IMR-90 (cell line): Measurements from ENCODE around the gene CERK. TPM values are rescaled to one million over a fixed set of nuclear protein-coding genes. Genes with fewer than 3 reads are reported as not detected.

Experiments used
- ATAC-seq: fragments of 200-7000 bp; cut with Tn5 transposase; 2 replicates; pipeline ENCODE4 v1.9.1; 2020; ENCODE audit warnings: low read depth, mild to moderate bottlenecking, moderate library complexity
- BruUV-seq: library from RNA; stranded (reverse); fragments of 400-500 nt; replicated peaks from 2 replicates; lab custom pipeline; 2021; lab: Mats Ljungman, UMichigan
- CTCF ChIA-PET: fragments of 300-600 bp; formaldehyde crosslinking; extraction: SDS; loops from one replicate; lab custom pipeline; 2021; ENCODE audit warnings: antibody characterized with exemption; lab: Yijun Ruan, JAX
- POLR2A ChIA-PET: fragments of 300-600 bp; sonication (Branson Sonifier 250); formaldehyde crosslinking; loops from one replicate; lab custom pipeline; 2022; ENCODE audit warnings: antibody characterized with exemption; ENCODE audit not compliant: unreplicated experiment; lab: Charles Lee
- DNase-seq: peaks from one replicate; pipeline ENCODE4 v3.0.0; 2013
- H2AFZ ChIP-seq: replicated peaks from 2 replicates; pipeline ENCODE3; 2013; ENCODE audit warnings: low read length, mild to moderate bottlenecking; ENCODE audit not compliant: poor library complexity
- H2AK5ac ChIP-seq: 2 replicates; pipeline ENCODE4 v1.6.1; 2013; ENCODE audit warnings: low read depth, low read length, inconsistent platforms
- H2AK9ac ChIP-seq: replicated peaks from 2 replicates; pipeline ENCODE3; 2013; ENCODE audit warnings: mild to moderate bottlenecking, low read depth, low read length, moderate library complexity; ENCODE audit not compliant: poor library complexity
- H2BK120ac ChIP-seq: 2 replicates; pipeline ENCODE4 v1.6.1; 2013; ENCODE audit warnings: low read depth, low read length, inconsistent platforms
- H2BK15ac ChIP-seq: 3 replicates; pipeline ENCODE4 v1.6.1; 2013; ENCODE audit warnings: low read depth, low read length, inconsistent platforms
- H2BK20ac ChIP-seq: 2 replicates; pipeline ENCODE4 v1.6.1; 2013; ENCODE audit warnings: low read depth, mild to moderate bottlenecking, inconsistent platforms, low read length, moderate library complexity
- H2BK5ac ChIP-seq: 2 replicates; pipeline ENCODE4 v1.6.1; 2013; ENCODE audit warnings: mild to moderate bottlenecking, low read depth, low read length, inconsistent platforms; ENCODE audit not compliant: poor library complexity, severe bottlenecking
- H3K14ac ChIP-seq: replicated peaks from 2 replicates; pipeline ENCODE4 v1.6.1; 2013; ENCODE audit warnings: low read depth, low read length, inconsistent platforms
- H3K18ac ChIP-seq: 2 replicates; pipeline ENCODE4 v1.6.1; 2013; ENCODE audit warnings: low read depth, low read length, control low read depth
- H3K23ac ChIP-seq: 2 replicates; pipeline ENCODE4 v1.6.1; 2013; ENCODE audit warnings: low read depth, low read length, inconsistent platforms
- H3K27ac ChIP-seq: 2 replicates; pipeline ENCODE4 v1.5.1; 2013; ENCODE audit warnings: mild to moderate bottlenecking, control low read depth, low read length; ENCODE audit not compliant: insufficient read depth
- H3K27me3 ChIP-seq: 2 replicates; pipeline ENCODE4 v1.6.1; 2013; ENCODE audit warnings: low read length; ENCODE audit not compliant: control insufficient read depth, insufficient read depth
- H3K36me3 ChIP-seq: 2 replicates; pipeline ENCODE4 v1.6.1; 2013; ENCODE audit warnings: low read length, mixed read lengths; ENCODE audit not compliant: control insufficient read depth, insufficient read depth
- H3K4ac ChIP-seq: 2 replicates; pipeline ENCODE4 v1.6.1; 2013; ENCODE audit warnings: low read depth, low read length, inconsistent platforms
- H3K4me1 ChIP-seq: 2 replicates; pipeline ENCODE4 v1.6.1; 2013; ENCODE audit warnings: low read length, mixed read lengths; ENCODE audit not compliant: control insufficient read depth, insufficient read depth
- H3K4me2 ChIP-seq: 2 replicates; pipeline ENCODE4 v1.6.1; 2013; ENCODE audit warnings: low read depth, mild to moderate bottlenecking, control low read depth, low read length, moderate library complexity
- H3K4me3 ChIP-seq: 2 replicates; pipeline ENCODE4 v1.5.1; 2013; ENCODE audit warnings: low read depth, mild to moderate bottlenecking, control low read depth, low read length, moderate library complexity; ENCODE audit not compliant: insufficient read depth
- H3K56ac ChIP-seq: 2 replicates; pipeline ENCODE4 v1.6.1; 2013; ENCODE audit warnings: low read length, inconsistent platforms; ENCODE audit not compliant: insufficient read depth; ENCODE audit errors: extremely low read depth
- H3K79me1 ChIP-seq, 2 experiments: 2 replicates each; pipeline ENCODE4 v1.6.1; 2013; ENCODE audit warnings: low read length in 2 of 2, inconsistent platforms in 1 of 2, low read depth in 1 of 2
- H3K9ac ChIP-seq: 2 replicates; pipeline ENCODE4 v1.6.1; 2013; ENCODE audit warnings: low read depth, low read length, control low read depth
- H3K9me1 ChIP-seq: 2 replicates; pipeline ENCODE4 v1.6.1; 2013; ENCODE audit warnings: low read length, inconsistent platforms; ENCODE audit not compliant: insufficient read depth
- H3K9me3 ChIP-seq: 2 replicates; pipeline ENCODE4 v1.6.1; 2013; ENCODE audit warnings: low read length; ENCODE audit not compliant: control insufficient read depth, insufficient read depth
- H4K20me1 ChIP-seq: 2 replicates; pipeline ENCODE4 v1.6.1; 2013; ENCODE audit warnings: low read length, inconsistent platforms; ENCODE audit not compliant: insufficient read depth
- H4K5ac ChIP-seq: 2 replicates; pipeline ENCODE4 v1.6.1; 2013; ENCODE audit warnings: mild to moderate bottlenecking, low read depth, low read length, control low read depth
- H4K8ac ChIP-seq, 2 experiments: 2 replicates each; pipeline ENCODE4 v1.6.1; 2013; ENCODE audit warnings: low read depth in 2 of 2, low read length in 2 of 2, control low read depth in 1 of 2, inconsistent platforms in 1 of 2
- H4K91ac ChIP-seq: 2 replicates; pipeline ENCODE4 v1.6.1; 2013; ENCODE audit warnings: low read depth, low read length, inconsistent platforms; ENCODE audit not compliant: insufficient read depth
- CEBPB ChIP-seq: IDR thresholded peaks from 2 replicates; pipeline ENCODE4 v1.6.1; 2012; ENCODE audit warnings: low read depth, low read length, improper control_type of control experiment
- CHD1 ChIP-seq: IDR thresholded peaks from 2 replicates; pipeline ENCODE4 v1.6.1; 2012; ENCODE audit warnings: low read depth, low read length, improper control_type of control experiment
- FOS ChIP-seq: fragments of 150-350 bp; IDR thresholded peaks from 2 replicates; pipeline ENCODE4 v1.6.1; 2016; ENCODE audit warnings: low read depth, low read length
- MAFK ChIP-seq: IDR thresholded peaks from 2 replicates; pipeline ENCODE4 v1.6.1; 2012; ENCODE audit warnings: low read depth, low read length, improper control_type of control experiment
- POLR2A ChIP-seq: IDR thresholded peaks from 2 replicates; pipeline ENCODE4 v1.6.1; 2012; ENCODE audit warnings: mild to moderate bottlenecking, low read depth, low read length
- WGBS, 2 experiments: methylation state at CpG; one replicate each; pipeline versions ENCODE4 v1.1.5 to v1.1.7; 2013; ENCODE audit warnings: missing lambda C conversion rate in 2 of 2; ENCODE audit not compliant: insufficient read length in 1 of 2; ENCODE audit errors: extremely low coverage in 2 of 2; 5-methylcytosine and 5-hydroxymethylcytosine counted together
- dilution Hi-C: fragments of 300-500 bp; cut with HindIII; formaldehyde crosslinking; loops from one replicate; pipeline ENCODE4 v1.14.3; 2018; ENCODE audit warnings: low sequenced_read_pairs; ENCODE audit not compliant: unreplicated experiment
- in situ Hi-C: fragments of 300-500 bp; cut with MboI; formaldehyde crosslinking; loops from 3 replicates; pipeline ENCODE4 v1.14.3; 2019; ENCODE audit warnings: low sequenced_read_pairs, inconsistent platforms, mixed read lengths
- intact Hi-C: fragments of 100-400 bp; cut with micrococcal nuclease; formaldehyde crosslinking; loops from 2 replicates; pipeline ENCODE4 v1.10.0; 2022
- polyA plus RNA-seq, 3 experiments: library from polyadenylated mRNA; depleted of rRNA; stranded (reverse); fragments of >200 nt; gene quantifications; 2 replicates each; pipeline ENCODE4 v1.2.3, GENCODE V29; 2012; ENCODE audit warnings: low replicate concordance in 1 of 3
- total RNA-seq: library from RNA; depleted of rRNA; stranded (reverse); fragments of >200 nt; gene quantifications from 2 replicates; pipeline ENCODE4 v1.2.3, GENCODE V29; 2012
- TF ChIP-seq, protein P1 (sequence below): conservative IDR thresholded peaks from 2 replicates; pipeline ENCODE4 v1.5.1; 2012; ENCODE audit warnings: mild to moderate bottlenecking, low read depth, low read length, improper control_type of control experiment
- TF ChIP-seq, protein P2 (sequence below): fragments of 150-350 bp; IDR thresholded peaks from 2 replicates; pipeline ENCODE4 v1.6.1; 2017; ENCODE audit warnings: mild to moderate bottlenecking, antibody characterized with exemption, low read length, low read depth

CERK gene
- total and polyA plus RNA-seq, 2 of the 4 experiments (the other 2 are of a cell fraction): 25.3 to 38.7 TPM

GRCh38 chr22:46703171-46703995 lies 34.7 kb downstream of the CERK start:
- DNase-seq (no peak), ATAC-seq (no peak)
- Histone ChIP-seq H3K4me2 (no peak overlapping the region), H2AK9ac (no peak overlapping the region), H2BK120ac (no peak overlapping the region), H2BK15ac (no peak overlapping the region), H2AFZ (no peak overlapping the region), H3K56ac (no peak overlapping the region), H3K23ac (no peak overlapping the region), H2BK20ac (no peak overlapping the region), H3K79me1 (peaks cover 15 to 29% of the 10 kb centered on the region in 2 experiments), H2BK5ac (no peak overlapping the region), H3K9ac (no peak overlapping the region), H3K14ac (no peak overlapping the region), H3K9me3 (no peaks in the 10 kb centered on the region), H4K91ac (no peak overlapping the region), H3K27ac (no peak overlapping the region), H3K27me3 (no peaks in the 10 kb centered on the region), H3K4me1 (no peaks in the 10 kb centered on the region), H4K8ac (no peak overlapping the region), H2AK5ac (no peak overlapping the region), H3K9me1 (peaks cover 8% of the 10 kb centered on the region; the same call in 1 of the 2 replicates), H3K36me3 (peaks cover 71% of the 10 kb centered on the region), H3K18ac (no peak overlapping the region), H3K4ac (no peak overlapping the region), H4K20me1 (peaks cover 21% of the 10 kb centered on the region), H4K5ac (no peak overlapping the region), H3K4me3 (no peak overlapping the region)
- ChIA-PET POLR2A (interaction anchor here (0.6 kb wide), 1 partner anchor 103 kb away, joined by 5 read pairs; no protein-coding TSS in a partner anchor), CTCF (no interaction called here)
- dilution Hi-C loops (no loop called here), intact Hi-C loops (no loop called here), in situ Hi-C loops (no loop called here)
- WGBS, 2 experiments: 96% methylated on average over 9 of the region's 26 CpGs; no CpG with 5 or more reads in 1 of the 2 experiments
- TF ChIP-seq CHD1: no peak
- TF ChIP-seq, protein P1, sequence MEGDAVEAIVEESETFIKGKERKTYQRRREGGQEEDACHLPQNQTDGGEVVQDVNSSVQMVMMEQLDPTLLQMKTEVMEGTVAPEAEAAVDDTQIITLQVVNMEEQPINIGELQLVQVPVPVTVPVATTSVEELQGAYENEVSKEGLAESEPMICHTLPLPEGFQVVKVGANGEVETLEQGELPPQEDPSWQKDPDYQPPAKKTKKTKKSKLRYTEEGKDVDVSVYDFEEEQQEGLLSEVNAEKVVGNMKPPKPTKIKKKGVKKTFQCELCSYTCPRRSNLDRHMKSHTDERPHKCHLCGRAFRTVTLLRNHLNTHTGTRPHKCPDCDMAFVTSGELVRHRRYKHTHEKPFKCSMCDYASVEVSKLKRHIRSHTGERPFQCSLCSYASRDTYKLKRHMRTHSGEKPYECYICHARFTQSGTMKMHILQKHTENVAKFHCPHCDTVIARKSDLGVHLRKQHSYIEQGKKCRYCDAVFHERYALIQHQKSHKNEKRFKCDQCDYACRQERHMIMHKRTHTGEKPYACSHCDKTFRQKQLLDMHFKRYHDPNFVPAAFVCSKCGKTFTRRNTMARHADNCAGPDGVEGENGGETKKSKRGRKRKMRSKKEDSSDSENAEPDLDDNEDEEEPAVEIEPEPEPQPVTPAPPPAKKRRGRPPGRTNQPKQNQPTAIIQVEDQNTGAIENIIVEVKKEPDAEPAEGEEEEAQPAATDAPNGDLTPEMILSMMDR: no peak
- TF ChIP-seq POLR2A: no peak
- TF ChIP-seq, protein P2, sequence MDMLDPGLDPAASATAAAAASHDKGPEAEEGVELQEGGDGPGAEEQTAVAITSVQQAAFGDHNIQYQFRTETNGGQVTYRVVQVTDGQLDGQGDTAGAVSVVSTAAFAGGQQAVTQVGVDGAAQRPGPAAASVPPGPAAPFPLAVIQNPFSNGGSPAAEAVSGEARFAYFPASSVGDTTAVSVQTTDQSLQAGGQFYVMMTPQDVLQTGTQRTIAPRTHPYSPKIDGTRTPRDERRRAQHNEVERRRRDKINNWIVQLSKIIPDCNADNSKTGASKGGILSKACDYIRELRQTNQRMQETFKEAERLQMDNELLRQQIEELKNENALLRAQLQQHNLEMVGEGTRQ: no peak
- TF ChIP-seq CEBPB: no peak
- TF ChIP-seq MAFK: no peak
- no peak for TF ChIP-seq FOS
- BruUV-seq: no TSS peak
